Measurements from ENCODE around the gene CORO2A. TPM values are rescaled to one million over a fixed set of nuclear protein-coding genes. Genes with fewer than 3 reads are reported as not detected.

Gene CORO2A
- total and polyA plus RNA-seq, 2 of the 4 experiments (the other 2 are of a cell fraction) = 1.9 to 2.2 TPM

DNA sequence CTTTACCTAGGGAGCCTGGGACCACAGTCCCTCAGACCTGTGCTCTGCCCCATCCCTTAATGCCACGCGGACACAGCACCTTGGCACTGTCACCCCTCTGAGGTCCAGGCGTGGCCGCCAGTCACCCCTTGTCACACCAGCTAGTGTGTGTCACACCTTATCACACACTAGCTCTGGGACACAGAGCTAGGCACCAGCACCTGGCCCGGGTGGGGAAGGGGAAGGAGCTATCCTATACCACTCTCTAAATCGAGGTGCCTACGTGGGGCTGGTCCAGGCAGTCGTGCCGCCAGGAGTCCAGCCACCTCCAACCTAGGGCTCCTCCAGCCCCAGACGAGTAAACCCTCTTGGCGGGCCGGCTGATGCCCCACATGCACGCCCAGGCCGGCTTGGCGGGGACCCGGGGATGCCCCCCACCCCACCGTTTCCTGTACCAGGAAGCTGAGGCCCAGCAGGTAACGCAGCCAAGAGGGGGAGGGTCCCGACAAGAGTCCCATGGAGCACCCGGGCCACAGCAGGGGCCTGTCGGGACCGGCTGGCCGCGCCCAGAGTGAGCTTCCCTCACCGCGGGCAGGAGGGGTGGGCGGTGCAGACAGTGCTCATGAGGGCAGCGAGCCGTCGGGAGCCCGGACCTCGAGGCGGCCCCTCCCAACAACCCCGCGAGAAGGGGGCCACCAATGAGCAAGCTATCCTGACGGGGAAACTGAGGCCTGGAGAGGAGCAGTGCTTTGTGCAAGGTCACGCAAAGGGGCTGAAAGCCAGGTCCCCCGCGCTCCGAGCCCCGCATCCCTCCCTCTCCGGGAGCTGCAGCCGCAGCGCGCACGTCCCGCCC lies 550 bp downstream of the CORO2A start:
- in situ Hi-C loops (cut with MboI; ENCODE audit: low sequenced_read_pairs) (no loop called here), dilution Hi-C loops (cut with HindIII; ENCODE audit: low sequenced_read_pairs, unreplicated experiment) (no loop called here), intact Hi-C loops (cut with micrococcal nuclease) (loop anchor here (2.0 to 5.0 kb wide), 2 partner anchors 120 to 269 kb away; partner anchors contain the start of gene TRMO)
- Histone ChIP-seq H3K14ac (replicated peaks; ENCODE audit: low read depth, low read length) (no peak overlapping the region), H4K5ac (ENCODE audit: low read depth, low read length) (no peak overlapping the region), H2AFZ (replicated peaks; ENCODE audit: low read length, poor library complexity) (peak overlapping the region; percentile 94), H4K8ac (ENCODE audit: low read depth in 2 of 2, low read length in 2 of 2) (no peak overlapping the region), H3K9ac (ENCODE audit: low read depth, low read length) (no peak overlapping the region), H4K20me1 (ENCODE audit: insufficient read depth, low read length) (no peaks in the 10 kb centered on the region), H3K56ac (ENCODE audit: extremely low read depth, insufficient read depth, low read length) (no peak overlapping the region), H3K4me1 (ENCODE audit: control insufficient read depth, insufficient read depth, low read length) (peaks cover 3% of the 10 kb centered on the region), H3K9me3 (ENCODE audit: control insufficient read depth, insufficient read depth, low read length) (no peaks in the 10 kb centered on the region), H2BK5ac (ENCODE audit: low read depth, low read length, poor library complexity, severe bottlenecking) (no peak overlapping the region), H3K9me1 (ENCODE audit: insufficient read depth, low read length) (peaks cover 12% of the 10 kb centered on the region), H3K4me2 (ENCODE audit: low read depth, low read length) (peak overlapping the region; percentile 66), H2BK15ac (ENCODE audit: low read depth, low read length) (no peak overlapping the region), H3K18ac (ENCODE audit: low read depth, low read length) (no peak overlapping the region), H2AK5ac (ENCODE audit: low read depth, low read length) (no peak overlapping the region; the same call in 1 of the 2 replicates), H3K4ac (ENCODE audit: low read depth, low read length) (0 out of 2 replicates have a peak overlapping the region, but pooled peaks have one; percentile 22), H3K79me1 (ENCODE audit: low read depth in 1 of 2, low read length in 2 of 2) (peaks cover 0 to 4% of the 10 kb centered on the region in 2 experiments; a peak in 1 of 4 replicates), H2AK9ac (replicated peaks; ENCODE audit: low read depth, low read length, poor library complexity) (peak overlapping the region; percentile 87), H2BK20ac (ENCODE audit: low read depth, low read length) (no peak overlapping the region), H3K27me3 (ENCODE audit: control insufficient read depth, insufficient read depth, low read length) (0 out of 2 replicates have a peak, but pooled peaks cover 3% of the 10 kb centered on the region), H2BK120ac (ENCODE audit: low read depth, low read length) (no peak overlapping the region), H4K91ac (ENCODE audit: insufficient read depth, low read depth, low read length) (no peak overlapping the region), H3K23ac (ENCODE audit: low read depth, low read length) (no peak overlapping the region), H3K36me3 (ENCODE audit: control insufficient read depth, insufficient read depth, low read length) (no peaks in the 10 kb centered on the region), H3K4me3 (ENCODE audit: insufficient read depth, low read depth, low read length) (peak overlapping the region; percentile 77), H3K27ac (ENCODE audit: insufficient read depth, low read length) (no peak overlapping the region)
- peak; percentile 9 for ATAC-seq (ENCODE audit: low read depth)
- DNase-seq = no peak
- no peak for TF ChIP-seq MAFK (IDR thresholded peaks at IDR 0.05; ENCODE audit: low read depth, low read length)
- TF ChIP-seq RCOR1 (IDR thresholded peaks at IDR 0.05; ENCODE audit: insufficient replicate concordance, low read length) = no peak
- TF ChIP-seq, protein P1, sequence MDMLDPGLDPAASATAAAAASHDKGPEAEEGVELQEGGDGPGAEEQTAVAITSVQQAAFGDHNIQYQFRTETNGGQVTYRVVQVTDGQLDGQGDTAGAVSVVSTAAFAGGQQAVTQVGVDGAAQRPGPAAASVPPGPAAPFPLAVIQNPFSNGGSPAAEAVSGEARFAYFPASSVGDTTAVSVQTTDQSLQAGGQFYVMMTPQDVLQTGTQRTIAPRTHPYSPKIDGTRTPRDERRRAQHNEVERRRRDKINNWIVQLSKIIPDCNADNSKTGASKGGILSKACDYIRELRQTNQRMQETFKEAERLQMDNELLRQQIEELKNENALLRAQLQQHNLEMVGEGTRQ (IDR thresholded peaks at IDR 0.05; ENCODE audit: low read depth, low read length) = no peak
- TF ChIP-seq, protein P2, sequence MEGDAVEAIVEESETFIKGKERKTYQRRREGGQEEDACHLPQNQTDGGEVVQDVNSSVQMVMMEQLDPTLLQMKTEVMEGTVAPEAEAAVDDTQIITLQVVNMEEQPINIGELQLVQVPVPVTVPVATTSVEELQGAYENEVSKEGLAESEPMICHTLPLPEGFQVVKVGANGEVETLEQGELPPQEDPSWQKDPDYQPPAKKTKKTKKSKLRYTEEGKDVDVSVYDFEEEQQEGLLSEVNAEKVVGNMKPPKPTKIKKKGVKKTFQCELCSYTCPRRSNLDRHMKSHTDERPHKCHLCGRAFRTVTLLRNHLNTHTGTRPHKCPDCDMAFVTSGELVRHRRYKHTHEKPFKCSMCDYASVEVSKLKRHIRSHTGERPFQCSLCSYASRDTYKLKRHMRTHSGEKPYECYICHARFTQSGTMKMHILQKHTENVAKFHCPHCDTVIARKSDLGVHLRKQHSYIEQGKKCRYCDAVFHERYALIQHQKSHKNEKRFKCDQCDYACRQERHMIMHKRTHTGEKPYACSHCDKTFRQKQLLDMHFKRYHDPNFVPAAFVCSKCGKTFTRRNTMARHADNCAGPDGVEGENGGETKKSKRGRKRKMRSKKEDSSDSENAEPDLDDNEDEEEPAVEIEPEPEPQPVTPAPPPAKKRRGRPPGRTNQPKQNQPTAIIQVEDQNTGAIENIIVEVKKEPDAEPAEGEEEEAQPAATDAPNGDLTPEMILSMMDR (conservative IDR thresholded peaks at IDR 0.05; ENCODE audit: low read depth, low read length) = no peak
- TF ChIP-seq CEBPB (IDR thresholded peaks at IDR 0.05; ENCODE audit: low read depth, low read length) = no peak
- TF ChIP-seq FOS (IDR thresholded peaks at IDR 0.05; ENCODE audit: low read depth, low read length) = no peak
- no peak for TF ChIP-seq SMC3 (IDR thresholded peaks at IDR 0.05; ENCODE audit: low read depth, low read length)
- TF ChIP-seq, protein P3, sequence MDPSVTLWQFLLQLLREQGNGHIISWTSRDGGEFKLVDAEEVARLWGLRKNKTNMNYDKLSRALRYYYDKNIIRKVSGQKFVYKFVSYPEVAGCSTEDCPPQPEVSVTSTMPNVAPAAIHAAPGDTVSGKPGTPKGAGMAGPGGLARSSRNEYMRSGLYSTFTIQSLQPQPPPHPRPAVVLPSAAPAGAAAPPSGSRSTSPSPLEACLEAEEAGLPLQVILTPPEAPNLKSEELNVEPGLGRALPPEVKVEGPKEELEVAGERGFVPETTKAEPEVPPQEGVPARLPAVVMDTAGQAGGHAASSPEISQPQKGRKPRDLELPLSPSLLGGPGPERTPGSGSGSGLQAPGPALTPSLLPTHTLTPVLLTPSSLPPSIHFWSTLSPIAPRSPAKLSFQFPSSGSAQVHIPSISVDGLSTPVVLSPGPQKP (IDR thresholded peaks at IDR 0.05; ENCODE audit: borderline replicate concordance, low read depth, low read length) = no peak
- no peak for TF ChIP-seq RAD21 (IDR thresholded peaks at IDR 0.05; ENCODE audit: low read length)
- POLR2A ChIA-PET (ENCODE audit: unreplicated experiment) = no interaction called here
- CTCF ChIA-PET = interaction anchor here (0.7 kb wide), 1 partner anchor 50 kb away, joined by 3 read pairs; no protein-coding TSS in a partner anchor
- BruUV-seq (replicated peaks) = no TSS peak
- WGBS, 2 experiments (ENCODE audit: extremely low coverage in 2 of 2, insufficient read length in 1 of 2) = 8% methylated on average over 12 of the region's 47 CpGs; no CpG with 5 or more reads in 1 of the 2 experiments

Measured in IMR-90 (cell line).